NCI-H345 treated with DMSO at 0.1 percent for 48 hours (cell line): ENCODE results near the gene TTC16.

Source experiments
- DNase-seq: peaks from one replicate; lab custom pipeline; 2025; ENCODE audit not compliant: unreplicated experiment; lab: John Stamatoyannopoulos, UW

TTC16 gene, protein sequence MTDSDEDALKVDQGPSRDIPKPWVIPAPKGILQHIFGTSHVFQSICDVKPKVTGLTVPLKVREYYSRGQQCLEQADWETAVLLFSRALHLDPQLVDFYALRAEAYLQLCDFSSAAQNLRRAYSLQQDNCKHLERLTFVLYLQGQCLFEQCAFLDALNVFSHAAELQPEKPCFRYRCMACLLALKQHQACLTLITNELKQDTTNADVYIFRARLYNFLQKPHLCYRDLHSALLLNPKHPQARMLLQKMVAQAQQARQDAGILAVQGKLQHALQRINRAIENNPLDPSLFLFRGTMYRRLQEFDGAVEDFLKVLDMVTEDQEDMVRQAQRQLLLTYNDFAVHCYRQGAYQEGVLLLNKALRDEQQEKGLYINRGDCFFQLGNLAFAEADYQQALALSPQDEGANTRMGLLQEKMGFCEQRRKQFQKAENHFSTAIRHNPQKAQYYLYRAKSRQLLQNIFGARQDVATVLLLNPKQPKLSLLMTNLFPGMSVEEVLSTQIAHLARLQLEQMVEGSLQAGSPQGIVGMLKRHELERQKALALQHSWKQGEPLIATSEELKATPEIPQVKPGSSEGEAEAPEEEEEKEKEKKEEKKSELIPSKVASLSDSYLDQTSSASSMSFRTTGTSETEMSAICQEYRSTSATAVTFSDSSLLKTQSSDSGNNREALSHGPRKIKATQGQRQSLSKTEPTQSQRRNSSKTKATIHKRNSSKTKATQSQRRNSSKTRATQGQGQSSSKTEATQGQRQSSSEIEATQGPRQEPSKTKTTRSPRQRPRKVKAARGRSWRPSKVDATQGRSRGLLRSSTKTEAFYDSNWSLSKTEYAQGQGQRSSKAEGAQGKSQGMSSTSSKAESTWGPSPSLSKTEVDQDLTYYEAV

DNA sequence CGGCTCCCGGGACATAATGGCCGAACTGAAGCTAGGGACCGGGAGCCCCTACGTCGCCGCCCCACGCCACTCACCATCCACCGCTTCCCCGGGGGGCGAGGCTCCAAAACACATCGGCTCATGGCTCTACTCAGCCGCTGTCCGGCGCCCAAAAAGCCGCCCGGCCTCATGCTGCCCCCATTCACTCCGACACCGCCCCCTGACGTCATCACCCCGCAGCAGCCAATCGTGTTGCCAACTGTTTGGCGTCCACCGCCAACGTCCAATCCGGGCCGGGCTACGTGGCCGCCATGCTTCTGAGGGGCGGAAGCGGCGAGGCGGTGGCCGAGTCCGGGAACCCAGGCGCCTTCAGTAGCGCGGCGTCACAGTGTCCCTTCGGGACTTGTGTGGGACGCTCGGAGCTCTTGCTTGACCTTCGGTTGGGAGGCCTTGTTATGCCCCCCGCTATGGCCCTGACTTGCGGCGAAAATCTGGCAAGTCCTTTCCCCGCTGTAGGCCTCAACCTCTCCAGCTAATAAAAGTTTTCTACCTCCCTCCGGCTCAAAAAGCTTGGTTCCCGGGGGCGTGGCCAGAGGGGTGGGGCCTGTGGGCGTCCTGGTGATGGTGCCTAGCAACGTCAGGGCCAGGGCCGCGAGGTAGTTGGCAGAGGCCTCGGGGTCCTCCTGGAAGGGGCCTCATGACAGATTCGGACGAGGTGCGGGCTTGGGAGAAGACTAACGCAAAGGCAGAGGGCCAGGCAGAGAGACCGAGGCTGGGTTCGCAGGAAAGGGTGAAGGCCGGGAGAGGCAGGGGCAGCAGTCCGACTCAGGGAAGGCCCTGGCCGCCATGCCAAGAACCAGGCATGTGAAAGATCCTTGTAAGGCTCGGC lies at the start of gene TTC16, which contains the start of gene PTRH1:
Gene TTC16 (plus strand): TSS at position 610 of the 868 bp plus-strand sequence. CDS start 67 bp downstream, at position 677.
Gene PTRH1 (minus strand): TSS at position 194 of the 868 bp plus-strand sequence. CDS start 24 bp downstream, at position 170.
- peak; percentile 90 for DNase-seq

DNA sequence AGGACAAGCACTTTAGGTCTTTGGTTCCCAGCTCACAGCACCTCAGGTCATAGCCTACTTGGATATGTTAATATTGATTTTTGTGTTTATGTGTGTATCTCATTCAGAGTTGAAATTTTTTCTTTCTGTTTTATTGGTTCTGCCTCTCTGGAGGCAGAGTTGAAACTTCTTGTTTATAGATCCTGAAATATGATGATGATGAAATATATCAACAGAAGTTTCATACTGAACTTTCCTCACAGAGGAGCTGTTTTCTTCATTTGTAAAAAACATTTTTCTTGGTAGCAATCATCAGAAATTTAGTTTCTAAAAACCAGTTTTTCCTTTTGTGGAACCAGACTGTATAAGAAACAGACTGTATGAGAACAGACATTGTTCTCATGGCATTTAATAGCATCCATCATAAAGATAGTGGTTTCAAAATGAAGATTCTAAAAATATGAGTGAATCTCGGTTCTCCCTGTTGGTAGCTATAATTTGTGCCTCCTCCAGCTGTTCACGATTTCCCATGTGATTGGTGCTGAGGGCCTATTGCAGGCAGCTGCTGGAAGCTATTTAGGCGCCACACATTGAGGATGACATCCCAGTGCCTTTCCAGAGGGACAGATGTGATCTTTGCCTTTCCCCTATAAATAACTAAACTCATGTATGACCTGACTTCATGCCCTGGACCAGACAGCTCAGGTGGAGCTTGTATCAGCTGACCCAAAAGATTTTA lies 48.6 kb upstream of the TTC16 start:
- no peak for DNase-seq

DNA sequence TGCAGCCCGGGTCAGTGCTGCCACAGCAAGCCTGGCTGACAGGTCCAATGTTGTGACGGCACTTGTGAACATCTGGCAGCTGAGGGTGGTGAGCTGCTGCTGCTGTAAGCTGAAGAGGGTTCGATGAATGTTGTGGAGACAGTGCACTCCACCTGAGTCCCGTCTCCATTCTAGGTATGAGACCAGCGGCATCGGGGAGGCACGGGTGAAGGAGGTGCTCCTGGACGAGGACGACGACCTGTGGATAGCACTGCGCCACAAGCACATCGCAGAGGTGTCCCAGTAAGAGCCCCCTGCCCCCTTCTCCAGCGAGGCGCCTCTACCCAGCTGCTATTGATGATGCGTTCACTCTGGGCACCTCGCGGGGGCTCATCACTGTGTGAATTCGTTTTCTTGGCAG lies 48.0 kb upstream of the TTC16 start:
- no peak for DNase-seq

DNA sequence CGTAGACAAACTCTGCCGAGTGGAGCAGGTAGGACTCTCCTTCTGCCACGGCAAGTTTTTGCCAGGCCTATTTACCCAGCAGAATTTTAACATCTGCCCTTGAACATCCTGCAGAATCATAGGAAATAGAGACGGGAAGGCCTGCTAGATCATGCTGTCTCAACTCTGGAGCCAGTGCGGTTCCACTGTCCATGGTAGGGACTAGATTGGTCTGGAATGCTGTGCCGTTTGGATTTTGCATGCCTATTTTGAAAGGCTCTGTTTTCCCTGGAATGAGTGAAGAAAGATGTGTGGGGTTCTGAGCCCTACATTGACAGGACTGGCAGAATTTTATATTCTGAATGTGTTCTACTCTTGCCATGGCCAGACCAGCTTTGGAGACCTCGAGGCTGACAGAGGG lies 42.6 kb upstream of the TTC16 start:
- no peak for DNase-seq

DNA sequence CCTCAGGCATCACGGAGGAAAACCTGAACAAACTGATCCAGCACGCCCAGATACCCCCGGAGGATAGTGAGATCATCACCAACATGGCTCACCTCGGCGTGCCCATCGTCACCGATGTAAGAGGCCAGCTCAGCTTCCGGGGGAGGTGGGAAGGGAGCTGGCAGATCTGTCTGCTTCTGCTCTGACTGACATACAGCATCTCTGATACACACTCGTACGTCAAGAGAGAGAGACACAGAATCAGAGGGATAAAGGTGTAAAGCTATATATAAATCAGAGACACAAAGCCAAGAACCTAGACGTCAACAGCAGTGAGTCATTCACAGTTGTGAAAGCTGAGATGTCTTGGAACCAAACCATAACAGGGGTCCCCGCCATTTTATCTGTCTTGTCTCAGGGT lies 39.2 kb upstream of the TTC16 start:
- no peak for DNase-seq

DNA sequence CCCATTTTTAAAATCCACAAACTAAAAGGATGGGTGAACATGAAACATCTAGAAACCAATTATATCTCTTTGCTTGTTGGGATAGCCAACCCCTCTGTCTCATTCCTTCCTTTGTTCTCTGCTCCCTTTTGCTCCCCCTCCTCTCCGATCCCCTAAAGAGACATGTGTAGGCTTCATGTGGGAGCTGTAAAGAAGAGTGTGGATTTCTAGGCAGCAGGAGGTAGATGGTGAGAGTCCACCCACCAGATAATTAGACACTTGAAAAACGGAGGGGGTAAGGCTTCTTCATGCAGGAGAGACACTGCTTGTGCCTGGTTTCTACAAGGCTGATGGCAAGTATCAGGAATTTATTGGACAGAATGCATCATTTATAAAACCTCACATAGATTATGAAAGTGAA lies 36.4 kb upstream of the TTC16 start:
- DNase-seq: no peak

DNA sequence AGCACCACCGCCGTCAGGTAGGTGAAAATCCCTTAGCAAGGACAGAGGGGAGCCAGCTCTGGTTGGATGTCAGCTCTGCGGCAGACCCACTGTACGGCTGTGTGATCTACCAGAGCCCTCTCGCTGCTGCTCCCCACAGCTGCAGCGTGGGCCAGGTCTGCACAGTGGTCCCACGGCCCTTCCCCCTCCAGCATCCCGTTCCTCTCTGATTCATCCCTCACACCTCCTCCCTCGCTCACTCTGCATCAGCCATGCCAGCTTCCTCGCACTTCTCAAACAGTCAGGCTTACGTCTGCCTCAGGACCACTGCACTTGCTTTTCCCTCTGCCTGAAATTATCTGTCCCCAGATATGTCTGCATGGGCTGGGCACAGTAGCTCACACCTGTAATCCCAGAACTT lies 35.7 kb upstream of the TTC16 start:
- DNase-seq: no peak

DNA sequence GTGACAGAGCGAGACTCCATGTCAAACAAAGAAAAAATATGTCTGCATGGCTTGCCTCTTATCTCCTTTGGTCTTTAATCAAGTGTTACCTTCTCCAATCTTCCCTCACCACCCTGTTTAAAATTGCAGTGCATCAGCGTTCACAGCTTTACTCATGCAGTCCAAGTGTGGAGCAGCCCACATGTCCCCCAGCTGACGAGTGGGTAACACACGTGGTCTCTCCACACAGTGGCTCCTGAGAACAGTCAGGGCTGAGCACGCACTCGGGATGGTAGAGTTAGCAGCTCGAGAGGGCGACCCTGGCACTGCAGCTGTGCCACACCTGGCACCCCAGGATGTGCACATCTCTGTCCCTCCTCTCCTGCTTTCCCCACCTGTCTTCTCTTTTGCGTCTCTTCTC lies 35.0 kb upstream of the TTC16 start:
- DNase-seq: no peak

DNA sequence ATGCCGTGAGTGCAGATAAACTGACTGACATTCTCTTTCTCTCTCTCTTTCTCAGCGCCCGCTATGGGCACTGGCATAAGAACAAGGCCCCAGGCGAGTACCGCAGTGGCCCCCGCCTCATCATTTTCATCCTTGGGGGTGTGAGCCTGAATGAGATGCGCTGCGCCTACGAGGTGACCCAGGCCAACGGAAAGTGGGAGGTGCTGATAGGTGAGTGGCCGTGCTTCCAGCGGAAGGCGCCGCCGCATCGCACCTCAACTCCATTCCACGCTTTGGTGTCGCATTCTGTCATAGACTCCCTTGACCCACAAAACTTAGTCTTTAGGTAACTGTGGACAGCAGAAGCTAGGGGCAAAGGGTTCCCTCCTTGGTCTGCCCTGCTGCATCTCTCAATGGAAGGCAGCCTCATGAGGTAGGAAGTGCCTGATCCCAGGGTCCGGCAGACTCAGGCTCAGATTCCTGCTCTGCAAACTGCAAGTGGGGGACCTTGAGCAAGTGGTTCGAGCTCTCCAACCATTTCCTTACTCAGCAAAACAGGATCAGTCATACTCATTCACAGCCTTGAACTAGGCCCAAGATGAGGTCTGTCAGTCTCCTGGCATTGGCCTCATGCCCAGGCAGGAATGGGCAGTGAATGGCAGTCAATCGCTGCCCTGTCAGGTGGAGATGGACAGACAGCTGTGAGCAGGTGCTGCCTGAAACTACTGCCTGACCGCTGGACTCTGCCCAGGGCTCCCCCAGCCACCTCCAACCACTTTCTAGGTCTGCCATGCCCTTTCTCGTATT lies 33.3 kb upstream of the TTC16 start:
- DNase-seq: no peak

DNA sequence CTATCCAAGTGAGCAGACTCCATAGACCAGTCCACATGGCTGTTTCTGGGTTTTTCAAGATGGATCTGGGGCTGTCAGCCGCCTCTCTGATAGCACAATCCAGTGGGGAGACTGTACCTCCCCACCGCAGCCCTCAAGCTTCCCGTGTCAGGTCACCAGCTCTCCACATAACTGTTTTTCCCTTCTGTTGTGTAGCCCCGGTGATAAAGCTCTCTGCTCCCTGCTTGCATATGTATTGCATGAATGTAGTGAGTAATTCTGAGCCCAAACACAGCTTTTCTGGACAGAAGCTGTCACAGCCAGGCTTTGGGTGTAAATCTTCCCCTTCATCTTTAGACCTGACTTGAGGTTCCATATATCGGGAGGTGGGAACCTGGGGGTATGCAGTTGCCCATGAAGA lies 32.2 kb upstream of the TTC16 start:
- DNase-seq: no peak

DNA sequence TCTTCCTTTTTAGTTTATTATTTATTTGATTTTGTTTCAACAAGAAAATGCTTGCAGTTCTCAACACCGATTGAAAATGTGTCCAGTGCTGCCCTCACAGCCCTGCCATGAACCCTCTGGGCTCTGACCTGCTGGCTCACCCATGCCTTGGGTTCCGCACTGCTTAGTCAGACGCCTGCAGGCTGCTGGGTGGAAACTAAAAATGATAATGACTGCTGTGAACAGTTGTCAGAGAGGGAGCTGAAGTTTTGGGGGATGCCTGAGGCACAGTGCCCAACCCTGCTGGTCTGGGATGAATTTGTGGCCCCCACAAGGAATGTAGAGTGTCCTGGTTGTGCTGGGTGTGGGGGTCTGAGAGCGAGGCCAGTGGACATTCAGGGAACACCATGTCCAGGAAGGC lies 31.3 kb upstream of the TTC16 start:
- DNase-seq: no peak

DNA sequence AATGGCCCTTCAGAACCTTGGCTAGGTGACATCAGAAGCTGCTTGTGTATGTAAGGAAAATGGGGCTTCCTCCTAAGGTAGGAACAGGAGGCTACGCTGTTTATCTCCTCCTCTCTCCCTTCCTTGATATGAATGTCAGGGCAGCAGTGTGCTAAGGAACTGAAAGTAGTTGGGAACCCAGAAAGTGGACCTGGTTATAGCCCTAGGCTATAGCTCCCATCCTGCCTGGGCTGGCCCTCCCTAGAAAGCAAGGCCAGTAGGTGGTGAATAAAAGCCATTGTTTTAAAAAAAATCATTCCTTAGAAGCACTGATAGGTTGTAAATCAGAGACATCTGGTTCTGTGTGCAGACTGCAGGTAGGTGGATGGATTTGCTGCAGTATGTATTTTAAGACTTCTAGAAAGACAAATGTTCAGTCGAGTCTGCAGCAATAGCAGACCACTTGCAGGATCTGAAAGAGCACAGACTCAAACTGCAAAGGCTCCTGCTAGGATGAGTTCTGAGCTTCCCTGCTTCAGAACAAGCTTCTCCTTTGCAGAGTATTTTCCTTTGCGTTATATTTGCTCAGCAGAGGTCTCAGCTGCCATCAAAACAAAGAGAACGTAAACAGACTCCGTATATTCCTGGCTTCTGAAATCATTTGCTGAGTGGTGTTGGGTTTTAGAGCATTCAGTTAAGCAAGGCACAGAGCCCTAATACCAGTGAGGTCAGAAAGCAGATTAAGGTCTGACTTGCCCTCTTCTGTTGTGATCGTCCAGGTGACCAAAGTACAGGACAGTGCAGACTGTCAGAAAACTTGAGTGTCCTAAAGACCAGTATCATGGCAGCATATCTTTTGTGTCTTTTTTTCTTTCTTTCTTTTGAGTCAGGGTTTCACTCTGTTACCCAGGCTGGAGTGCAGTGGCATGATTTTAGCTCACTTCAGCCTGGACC lies 29.2 kb upstream of the TTC16 start:
- no peak for DNase-seq

DNA sequence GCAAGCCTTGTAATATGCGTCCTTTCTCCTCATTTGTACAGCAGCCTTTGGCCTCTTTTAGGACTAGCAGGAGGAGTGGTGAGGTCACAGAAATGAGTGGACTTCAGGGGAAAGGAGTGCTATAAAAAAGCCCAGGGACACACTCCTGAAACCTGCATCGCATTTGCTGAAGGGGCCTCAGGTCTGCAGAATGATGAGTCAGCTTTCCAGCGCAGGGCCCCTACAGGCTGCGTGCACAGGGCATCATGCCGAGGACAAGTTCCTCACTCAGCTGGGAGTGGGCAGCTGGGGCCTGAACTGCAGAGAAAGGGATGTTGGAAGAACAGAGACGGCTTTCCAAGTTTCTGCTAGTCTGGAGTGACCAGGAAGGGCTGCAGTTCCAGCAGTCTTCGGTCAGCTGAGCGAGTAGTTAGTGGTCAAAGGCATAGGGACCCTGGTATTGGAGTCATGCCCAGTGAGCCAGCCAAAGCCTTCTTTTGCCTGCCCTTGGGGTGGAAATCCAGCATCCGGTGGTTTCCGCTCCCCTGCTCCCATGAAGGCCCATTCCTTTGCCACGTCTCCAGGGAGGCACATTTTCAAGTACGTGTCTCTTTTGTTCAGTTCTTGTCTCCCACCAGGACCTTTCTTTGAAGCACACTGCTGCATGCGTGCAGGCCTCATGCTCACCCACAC lies 26.4 kb upstream of the TTC16 start:
- DNase-seq: no peak

DNA sequence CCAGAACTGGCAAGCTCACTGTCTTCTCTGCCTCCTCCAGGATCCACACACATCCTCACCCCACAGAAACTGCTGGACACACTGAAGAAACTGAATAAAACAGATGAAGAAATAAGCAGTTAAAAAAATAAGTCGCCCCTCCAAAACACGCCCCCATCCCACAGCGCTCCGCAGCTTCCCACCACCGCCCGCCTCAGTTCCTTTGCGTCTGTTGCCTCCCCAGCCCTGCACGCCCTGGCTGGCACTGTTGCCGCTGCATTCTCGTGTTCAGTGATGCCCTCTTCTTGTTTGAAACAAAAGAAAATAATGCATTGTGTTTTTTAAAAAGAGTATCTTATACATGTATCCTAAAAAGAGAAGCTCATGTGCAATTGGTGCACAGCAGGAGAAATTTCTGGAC lies 25.1 kb upstream of the TTC16 start:
- DNase-seq: no peak

DNA sequence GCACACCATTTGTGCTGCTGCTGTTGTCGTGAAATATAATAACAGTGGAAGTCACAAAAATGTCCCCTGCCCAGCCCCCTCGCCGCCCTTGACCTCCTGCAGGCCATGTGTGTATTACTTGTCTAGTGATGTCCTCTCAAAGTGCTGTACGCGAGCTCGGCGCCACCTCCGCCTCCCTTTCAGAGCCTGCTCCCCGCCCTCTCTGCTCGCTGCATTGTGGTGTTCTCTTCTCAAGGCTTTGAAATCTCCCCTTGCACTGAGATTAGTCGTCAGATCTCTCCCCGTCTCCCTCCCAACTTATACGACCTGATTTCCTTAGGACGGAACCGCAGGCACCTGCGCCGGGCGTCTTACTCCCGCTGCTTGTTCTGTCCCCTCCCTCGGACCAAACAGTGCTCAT lies 23.8 kb upstream of the TTC16 start:
- DNase-seq: no peak

DNA sequence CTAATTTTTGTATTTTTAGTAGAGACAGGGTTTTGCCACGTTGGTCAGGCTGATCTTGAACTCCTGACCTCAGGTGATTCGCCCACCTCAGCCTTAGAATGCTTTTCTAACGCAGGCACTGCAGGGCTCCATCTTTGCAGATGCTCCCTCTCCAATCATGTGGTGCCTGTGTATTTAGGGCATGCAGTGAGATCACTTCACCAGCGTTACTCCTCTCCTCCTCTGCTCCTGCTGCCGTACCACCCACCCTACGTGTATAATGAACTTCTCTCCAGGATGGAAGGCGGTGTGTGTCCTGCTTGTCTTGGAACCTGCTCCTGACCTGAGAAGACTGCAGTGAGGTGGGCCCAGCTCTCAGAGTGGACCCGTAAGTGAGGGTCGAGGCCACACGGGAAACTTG lies 22.7 kb upstream of the TTC16 start:
- DNase-seq: no peak

DNA sequence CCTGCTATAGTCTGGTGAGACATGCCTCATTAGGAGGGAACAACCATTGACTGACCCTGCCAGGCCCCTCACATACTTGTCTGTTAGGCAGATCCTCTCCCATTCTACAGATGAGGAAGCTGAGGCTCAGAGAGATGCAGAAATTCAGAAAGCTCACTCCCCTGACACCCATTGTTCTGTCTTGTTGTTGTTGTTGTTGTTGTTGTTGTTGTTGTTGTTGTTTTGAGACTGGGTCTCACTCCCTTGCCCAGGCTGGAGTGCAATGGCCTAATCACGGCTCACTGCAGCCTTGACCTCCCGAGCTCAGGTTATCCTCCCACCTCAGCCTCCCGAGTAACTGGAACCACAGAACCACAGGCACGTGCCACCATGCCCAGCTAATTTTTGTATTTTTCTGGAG lies 22.2 kb upstream of the TTC16 start:
- DNase-seq: no peak
